Measurements from ENCODE around the gene FOXE1. TPM values are rescaled to one million over a fixed set of nuclear protein-coding genes. Genes with fewer than 3 reads are reported as not detected.

Gene FOXE1
- total and polyA plus RNA-seq, 2 of the 4 experiments (the other 2 are of a cell fraction), result under 0.01 to 0.22 TPM

DNA sequence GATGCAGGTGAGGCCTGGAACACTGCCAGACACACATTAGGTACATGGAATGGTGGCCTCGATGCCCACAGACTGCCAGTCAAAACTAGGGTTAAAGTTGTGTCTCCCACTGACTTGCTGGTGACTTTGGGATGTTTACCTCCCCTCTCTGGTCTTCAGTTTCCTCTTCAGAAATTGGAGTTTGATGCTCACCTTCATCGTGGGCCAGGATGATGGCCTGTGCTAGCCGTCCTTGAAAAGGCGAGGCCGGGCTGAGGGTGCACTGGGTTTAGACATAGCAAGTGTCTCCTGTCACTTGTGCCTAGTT is 49.0 kb upstream of the FOXE1 start (continued):
- TF ChIP-seq, protein P1, sequence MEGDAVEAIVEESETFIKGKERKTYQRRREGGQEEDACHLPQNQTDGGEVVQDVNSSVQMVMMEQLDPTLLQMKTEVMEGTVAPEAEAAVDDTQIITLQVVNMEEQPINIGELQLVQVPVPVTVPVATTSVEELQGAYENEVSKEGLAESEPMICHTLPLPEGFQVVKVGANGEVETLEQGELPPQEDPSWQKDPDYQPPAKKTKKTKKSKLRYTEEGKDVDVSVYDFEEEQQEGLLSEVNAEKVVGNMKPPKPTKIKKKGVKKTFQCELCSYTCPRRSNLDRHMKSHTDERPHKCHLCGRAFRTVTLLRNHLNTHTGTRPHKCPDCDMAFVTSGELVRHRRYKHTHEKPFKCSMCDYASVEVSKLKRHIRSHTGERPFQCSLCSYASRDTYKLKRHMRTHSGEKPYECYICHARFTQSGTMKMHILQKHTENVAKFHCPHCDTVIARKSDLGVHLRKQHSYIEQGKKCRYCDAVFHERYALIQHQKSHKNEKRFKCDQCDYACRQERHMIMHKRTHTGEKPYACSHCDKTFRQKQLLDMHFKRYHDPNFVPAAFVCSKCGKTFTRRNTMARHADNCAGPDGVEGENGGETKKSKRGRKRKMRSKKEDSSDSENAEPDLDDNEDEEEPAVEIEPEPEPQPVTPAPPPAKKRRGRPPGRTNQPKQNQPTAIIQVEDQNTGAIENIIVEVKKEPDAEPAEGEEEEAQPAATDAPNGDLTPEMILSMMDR (conservative IDR thresholded peaks at IDR 0.05; ENCODE audit: low read depth, low read length), result no peak

DNA sequence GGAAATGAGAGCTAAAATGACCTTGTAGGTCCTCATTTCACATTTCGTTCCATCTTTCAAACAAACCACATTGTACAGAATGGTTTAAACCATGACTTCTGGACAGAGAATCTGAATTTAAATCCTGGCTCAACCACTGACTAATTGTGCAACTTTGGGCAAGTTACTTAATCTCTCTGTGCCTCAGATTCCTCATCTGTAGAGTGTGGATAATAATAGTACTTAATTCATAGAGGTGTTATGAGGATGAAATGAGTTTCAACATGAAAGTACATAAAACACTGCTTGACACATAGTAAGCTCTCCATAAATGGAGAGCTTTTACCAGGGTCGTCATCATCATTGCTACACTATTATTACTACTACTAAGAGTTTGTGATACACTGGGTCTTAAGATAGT is 46.3 kb upstream of the FOXE1 start:
- no peaks in the 10 kb centered on the region for H4K20me1 ChIP-seq (ENCODE audit: insufficient read depth, low read length)
- no peaks in the 10 kb centered on the region for H3K9me1 ChIP-seq (ENCODE audit: insufficient read depth, low read length)
- no peak overlapping the region for H3K4me3 ChIP-seq (ENCODE audit: insufficient read depth, low read depth, low read length)
- in situ Hi-C loops (cut with MboI; ENCODE audit: low sequenced_read_pairs) (no loop called here), dilution Hi-C loops (cut with HindIII; ENCODE audit: low sequenced_read_pairs, unreplicated experiment) (no loop called here), intact Hi-C loops (cut with micrococcal nuclease) (no loop called here)
- H3K79me1 ChIP-seq (ENCODE audit: low read depth in 1 of 2, low read length in 2 of 2), result no peaks in the 10 kb centered on the region
- no peak overlapping the region for H3K27ac ChIP-seq (ENCODE audit: insufficient read depth, low read length)
- no peak overlapping the region for H2AK9ac ChIP-seq (replicated peaks; ENCODE audit: low read depth, low read length, poor library complexity)
- no peaks in the 10 kb centered on the region for H3K9me3 ChIP-seq (ENCODE audit: control insufficient read depth, insufficient read depth, low read length)
- no peak for ATAC-seq (ENCODE audit: low read depth)
- no peak overlapping the region for H4K5ac ChIP-seq (ENCODE audit: low read depth, low read length)
- H3K4me1 ChIP-seq (ENCODE audit: control insufficient read depth, insufficient read depth, low read length), result no peaks in the 10 kb centered on the region
- ChIA-PET POLR2A (ENCODE audit: unreplicated experiment) (no interaction called here), CTCF (interaction anchor here (1.1 kb wide), 1 partner anchor 94 kb away, joined by 4 read pairs; no protein-coding TSS in a partner anchor)
- H3K23ac ChIP-seq (ENCODE audit: low read depth, low read length), result no peak overlapping the region
- peaks cover 37% of the 10 kb centered on the region for H3K27me3 ChIP-seq (ENCODE audit: control insufficient read depth, insufficient read depth, low read length)
- no peak overlapping the region for H3K18ac ChIP-seq (ENCODE audit: low read depth, low read length)
- H4K91ac ChIP-seq (ENCODE audit: insufficient read depth, low read depth, low read length), result no peak overlapping the region
- no peak overlapping the region for H3K4ac ChIP-seq (ENCODE audit: low read depth, low read length)
- no peak overlapping the region for H3K56ac ChIP-seq (ENCODE audit: extremely low read depth, insufficient read depth, low read length)
- no peak overlapping the region for H3K14ac ChIP-seq (replicated peaks; ENCODE audit: low read depth, low read length)
- no peak overlapping the region for H4K8ac ChIP-seq (ENCODE audit: low read depth in 2 of 2, low read length in 2 of 2)
- DNase-seq, result no peak
- WGBS, 2 experiments (ENCODE audit: extremely low coverage in 2 of 2, insufficient read length in 1 of 2), result no CpG with 5 or more reads among the region's 2 CpGs
- BruUV-seq (replicated peaks), result no TSS peak
- no peak overlapping the region for H2AK5ac ChIP-seq (ENCODE audit: low read depth, low read length)
- no peak overlapping the region for H2AFZ ChIP-seq (replicated peaks; ENCODE audit: low read length, poor library complexity)
- TF ChIP-seq BHLHE40 (IDR thresholded peaks at IDR 0.05; ENCODE audit: low read depth, low read length) (no peak), MAZ (IDR thresholded peaks at IDR 0.05; ENCODE audit: borderline replicate concordance, low read depth, low read length) (no peak), MAFK (IDR thresholded peaks at IDR 0.05; ENCODE audit: low read depth, low read length) (no peak), SMC3 (IDR thresholded peaks at IDR 0.05; ENCODE audit: low read depth, low read length) (no peak), RAD21 (IDR thresholded peaks at IDR 0.05; ENCODE audit: low read length) (no peak), RCOR1 (IDR thresholded peaks at IDR 0.05; ENCODE audit: insufficient replicate concordance, low read length) (no peak), POLR2A (IDR thresholded peaks at IDR 0.05; ENCODE audit: low read depth, low read length) (no peak)
- TF ChIP-seq, protein P2, sequence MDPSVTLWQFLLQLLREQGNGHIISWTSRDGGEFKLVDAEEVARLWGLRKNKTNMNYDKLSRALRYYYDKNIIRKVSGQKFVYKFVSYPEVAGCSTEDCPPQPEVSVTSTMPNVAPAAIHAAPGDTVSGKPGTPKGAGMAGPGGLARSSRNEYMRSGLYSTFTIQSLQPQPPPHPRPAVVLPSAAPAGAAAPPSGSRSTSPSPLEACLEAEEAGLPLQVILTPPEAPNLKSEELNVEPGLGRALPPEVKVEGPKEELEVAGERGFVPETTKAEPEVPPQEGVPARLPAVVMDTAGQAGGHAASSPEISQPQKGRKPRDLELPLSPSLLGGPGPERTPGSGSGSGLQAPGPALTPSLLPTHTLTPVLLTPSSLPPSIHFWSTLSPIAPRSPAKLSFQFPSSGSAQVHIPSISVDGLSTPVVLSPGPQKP (IDR thresholded peaks at IDR 0.05; ENCODE audit: borderline replicate concordance, low read depth, low read length), result no peak
- no peaks in the 10 kb centered on the region for H3K36me3 ChIP-seq (ENCODE audit: control insufficient read depth, insufficient read depth, low read length)
- no peak overlapping the region for H3K4me2 ChIP-seq (ENCODE audit: low read depth, low read length)
- H2BK5ac ChIP-seq (ENCODE audit: low read depth, low read length, poor library complexity, severe bottlenecking), result no peak overlapping the region
- H2BK15ac ChIP-seq (ENCODE audit: low read depth, low read length), result no peak overlapping the region
- no peak overlapping the region for H3K9ac ChIP-seq (ENCODE audit: low read depth, low read length)
- no peak overlapping the region for H2BK20ac ChIP-seq (ENCODE audit: low read depth, low read length)
- H2BK120ac ChIP-seq (ENCODE audit: low read depth, low read length), result no peak overlapping the region
